DOHH2 (cell line): ENCODE data around the gene PLK3.
"Not testable (repeated sequence)": the region's sequence is repeated elsewhere in the genome, so short reads cannot be mapped to it uniquely, and the experiment has no call there.

Experiments
- H3F3A ChIP-seq: fragments of 200-600 bp; sonication (generic), shearing (Covaris generic); 2 replicates; pipeline ENCODE4 v1.6.0; 2016; ENCODE audit warnings: antibody characterized with exemption, mild to moderate bottlenecking; ENCODE audit not compliant: control insufficient read depth, insufficient read depth
- H3K27ac ChIP-seq: fragments of 200-600 bp; sonication (generic); 2 replicates; pipeline ENCODE4 v1.5.1; 2014; ENCODE audit warnings: low read depth, mild to moderate bottlenecking, low read length, moderate library complexity
- H3K27me3 ChIP-seq: fragments of 200-600 bp; sonication (generic); 2 replicates; pipeline ENCODE4 v1.6.1; 2014; ENCODE audit warnings: mild to moderate bottlenecking, low read length, mixed read lengths; ENCODE audit not compliant: control insufficient read depth
- H3K36me3 ChIP-seq: fragments of 200-600 bp; sonication (generic); 2 replicates; pipeline ENCODE4 v1.6.1; 2014; ENCODE audit warnings: mild to moderate bottlenecking, low read length, moderate library complexity, mixed read lengths; ENCODE audit not compliant: control insufficient read depth
- H3K4me1 ChIP-seq: fragments of 200-600 bp; sonication (generic); 2 replicates; pipeline ENCODE4 v1.6.1; 2014; ENCODE audit warnings: mild to moderate bottlenecking, low read length, mixed read lengths; ENCODE audit not compliant: control insufficient read depth
- H3K4me2 ChIP-seq: fragments of 200-600 bp; sonication (generic); 2 replicates; pipeline ENCODE4 v1.6.0; 2014; ENCODE audit warnings: mild to moderate bottlenecking, low read length, moderate library complexity
- H3K4me3 ChIP-seq: fragments of 200-600 bp; sonication (generic); 2 replicates; pipeline ENCODE4 v1.5.1; 2014; ENCODE audit warnings: mild to moderate bottlenecking, low read length, mixed read lengths
- H3K79me2 ChIP-seq: fragments of 200-600 bp; sonication (generic); 2 replicates; pipeline ENCODE4 v1.6.1; 2014; ENCODE audit warnings: mild to moderate bottlenecking, low read length, mixed read lengths; ENCODE audit not compliant: control insufficient read depth
- H3K9me2 ChIP-seq: fragments of 200-600 bp; sonication (generic); replicated peaks from 2 replicates; pipeline ENCODE4 v1.6.1; 2014; ENCODE audit warnings: mild to moderate bottlenecking, low read length, mixed read lengths; ENCODE audit not compliant: control insufficient read depth
- H3K9me3 ChIP-seq: fragments of 200-600 bp; sonication (generic); 2 replicates; pipeline ENCODE4 v1.6.1; 2014; ENCODE audit warnings: antibody characterized with exemption, low read length, mixed read lengths; ENCODE audit not compliant: control insufficient read depth, insufficient read depth
- H4K20me1 ChIP-seq: fragments of 200-600 bp; sonication (generic); 2 replicates; pipeline ENCODE4 v1.6.0; 2014; ENCODE audit warnings: low read depth, mild to moderate bottlenecking, antibody characterized with exemption, low read length, moderate library complexity; ENCODE audit not compliant: control insufficient read depth, insufficient read depth
- EZH2phosphoT487 ChIP-seq: fragments of 200-600 bp; sonication (generic); IDR thresholded peaks from 2 replicates; pipeline ENCODE4 v1.6.1; 2017; ENCODE audit warnings: borderline replicate concordance, mild to moderate bottlenecking, antibody characterized with exemption, low read length, moderate library complexity, mixed read lengths
- TF ChIP-seq, protein P1 (sequence below): fragments of 200-600 bp; sonication (generic); IDR thresholded peaks from one replicate; pipeline ENCODE4 v1.5.1; 2014; ENCODE audit warnings: antibody characterized with exemption, mild to moderate bottlenecking, low read depth, low read length; ENCODE audit not compliant: poor library complexity, severe bottlenecking

The PLK3 gene

DNA sequence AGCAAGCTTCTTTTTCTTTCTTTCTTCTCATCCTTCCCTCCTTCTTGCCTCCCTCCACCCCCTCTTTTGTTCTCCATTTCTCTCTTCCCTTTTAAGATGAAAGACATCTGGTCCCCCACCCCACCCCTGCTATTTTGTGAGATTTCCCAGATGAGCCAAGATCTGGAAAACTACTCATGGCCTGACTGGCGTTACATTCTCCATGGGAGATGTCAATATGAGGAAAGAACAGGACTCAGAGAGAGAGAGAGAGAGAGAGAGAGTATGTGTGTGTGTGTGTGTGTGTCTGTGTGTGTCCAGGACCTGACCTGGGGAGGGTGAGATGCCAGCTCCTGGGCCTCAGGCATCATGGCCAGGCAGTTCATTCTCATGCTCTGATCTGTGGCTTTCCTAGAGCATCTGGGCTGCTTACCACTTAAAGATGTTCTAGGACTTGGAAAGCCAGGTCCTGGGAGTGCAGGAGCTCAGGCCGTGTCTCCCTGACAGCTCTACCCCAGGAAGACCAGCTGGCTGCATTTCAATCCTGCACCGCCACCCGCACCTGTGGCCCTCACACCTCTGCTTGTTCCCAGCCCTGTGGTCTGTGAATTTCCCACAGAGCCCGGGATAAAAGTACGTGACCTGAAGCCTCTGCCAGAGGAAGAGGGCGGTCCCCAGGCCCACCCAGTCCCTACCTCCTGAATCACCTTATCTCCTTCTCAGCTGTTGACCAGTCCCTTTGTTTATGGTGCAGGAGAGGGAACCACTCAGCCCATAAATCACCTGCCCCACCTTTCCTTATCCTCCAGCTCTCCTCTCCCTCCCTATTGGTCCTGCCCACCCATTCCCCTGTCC, 9.0 kb upstream of the PLK3 start:
- Histone ChIP-seq H4K20me1 (no peaks in the 10 kb centered on the region), H3K9me2 (no peaks in the 10 kb centered on the region), H3K4me3 (no peak overlapping the region), H3K79me2 (no peaks in the 10 kb centered on the region), H3K4me2 (no peak overlapping the region), H3K9me3 (no peaks in the 10 kb centered on the region), H3F3A (peaks cover 21% of the 10 kb centered on the region), H3K27ac (no peak overlapping the region), H3K36me3 (no peaks in the 10 kb centered on the region), H3K27me3 (no peaks in the 10 kb centered on the region), H3K4me1 (peaks cover 6% of the 10 kb centered on the region)
- TF ChIP-seq EZH2phosphoT487, result no peak
- TF ChIP-seq, protein P1, sequence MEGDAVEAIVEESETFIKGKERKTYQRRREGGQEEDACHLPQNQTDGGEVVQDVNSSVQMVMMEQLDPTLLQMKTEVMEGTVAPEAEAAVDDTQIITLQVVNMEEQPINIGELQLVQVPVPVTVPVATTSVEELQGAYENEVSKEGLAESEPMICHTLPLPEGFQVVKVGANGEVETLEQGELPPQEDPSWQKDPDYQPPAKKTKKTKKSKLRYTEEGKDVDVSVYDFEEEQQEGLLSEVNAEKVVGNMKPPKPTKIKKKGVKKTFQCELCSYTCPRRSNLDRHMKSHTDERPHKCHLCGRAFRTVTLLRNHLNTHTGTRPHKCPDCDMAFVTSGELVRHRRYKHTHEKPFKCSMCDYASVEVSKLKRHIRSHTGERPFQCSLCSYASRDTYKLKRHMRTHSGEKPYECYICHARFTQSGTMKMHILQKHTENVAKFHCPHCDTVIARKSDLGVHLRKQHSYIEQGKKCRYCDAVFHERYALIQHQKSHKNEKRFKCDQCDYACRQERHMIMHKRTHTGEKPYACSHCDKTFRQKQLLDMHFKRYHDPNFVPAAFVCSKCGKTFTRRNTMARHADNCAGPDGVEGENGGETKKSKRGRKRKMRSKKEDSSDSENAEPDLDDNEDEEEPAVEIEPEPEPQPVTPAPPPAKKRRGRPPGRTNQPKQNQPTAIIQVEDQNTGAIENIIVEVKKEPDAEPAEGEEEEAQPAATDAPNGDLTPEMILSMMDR, result no peak

DNA sequence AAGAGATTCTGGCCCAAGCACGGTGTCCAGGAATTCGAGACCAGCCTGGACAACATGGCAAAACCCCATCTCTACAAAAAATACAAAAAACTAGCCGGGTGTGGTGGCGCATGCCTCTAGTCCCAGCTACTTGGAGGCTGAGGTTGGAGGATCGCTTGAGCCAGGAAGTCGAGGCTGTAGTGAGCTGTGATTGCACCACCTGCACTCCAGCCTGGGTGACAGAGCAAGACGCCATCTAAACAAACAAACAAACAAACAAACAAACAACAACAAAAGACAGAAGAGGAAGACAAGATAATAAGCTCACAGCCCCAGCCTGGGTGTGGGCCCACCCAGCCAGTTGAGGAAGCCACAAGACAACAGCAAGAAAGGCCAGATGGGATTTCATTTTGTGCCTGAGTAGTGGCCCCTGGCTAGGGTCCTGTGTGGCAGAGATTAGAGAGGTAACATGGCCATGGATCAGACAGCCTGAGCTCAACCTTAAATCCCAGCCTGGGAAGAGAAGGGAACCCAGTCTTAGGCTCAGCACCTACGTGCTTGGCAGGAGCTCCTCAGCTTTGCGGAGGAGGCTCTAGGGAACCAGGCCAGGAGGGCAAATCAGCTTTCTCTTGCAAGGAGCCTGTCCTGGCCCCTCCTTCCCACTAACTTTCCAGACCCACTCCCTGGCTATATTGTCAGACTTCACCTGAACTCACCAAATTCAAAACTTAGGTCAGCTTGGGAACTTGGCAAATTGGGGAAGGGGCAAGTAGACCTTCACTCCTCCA, 7.3 kb upstream of the PLK3 start:
- TF ChIP-seq, protein P1, result no peak
- TF ChIP-seq EZH2phosphoT487, result no peak
- Histone ChIP-seq H3K4me2 (no peak overlapping the region), H3K9me3 (no peaks in the 10 kb centered on the region), H3K27ac (no peak overlapping the region), H3F3A (peaks cover 4% of the 10 kb centered on the region; the same call in 1 of the 2 replicates), H3K79me2 (no peaks in the 10 kb centered on the region), H3K27me3 (no peaks in the 10 kb centered on the region), H3K9me2 (no peaks in the 10 kb centered on the region), H4K20me1 (no peaks in the 10 kb centered on the region), H3K36me3 (no peaks in the 10 kb centered on the region), H3K4me3 (no peak overlapping the region), H3K4me1 (no peaks in the 10 kb centered on the region)

DNA sequence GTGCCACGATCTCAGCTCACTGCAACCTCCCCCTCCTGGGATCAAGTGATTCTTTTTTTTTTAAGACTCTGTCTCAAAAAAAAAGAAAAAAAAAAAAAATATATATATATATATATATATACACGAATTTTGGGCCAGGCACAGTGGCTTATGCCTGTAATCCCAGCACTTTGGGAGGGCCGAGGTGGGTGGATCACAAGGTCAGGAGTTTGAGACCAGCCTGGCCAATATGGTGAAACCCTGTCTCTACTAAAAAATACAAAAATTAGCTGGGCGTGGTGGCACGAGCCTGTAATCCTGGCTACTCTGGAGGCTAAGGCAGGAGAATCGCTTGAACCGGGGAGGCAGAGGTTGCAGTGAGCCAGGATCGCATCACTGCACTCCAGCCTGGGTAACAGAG, 2.3 kb upstream of the PLK3 start:
- H3K27ac ChIP-seq, H4K20me1 ChIP-seq, H3K27me3 ChIP-seq, H3F3A ChIP-seq, H3K4me3 ChIP-seq, H3K9me2 ChIP-seq, H3K9me3 ChIP-seq, H3K4me2 ChIP-seq: not testable (repeated sequence)
- Histone ChIP-seq H3K36me3 (peaks cover 13% of the 10 kb centered on the region), H3K4me1 (peaks cover 30% of the 10 kb centered on the region), H3K79me2 (peaks cover 19% of the 10 kb centered on the region)
